ENCODE results near the gene MXRA7.
"Not testable (repeated sequence)": the region's sequence is repeated elsewhere in the genome, so short reads cannot be mapped to it uniquely, and the experiment has no call there.

The MXRA7 gene

GRCh38 chr17:76735006-76735405, 24.2 kb upstream of the MXRA7 start:
- DNase-seq: no peak

- no peak for DNase-seq
Measured at GRCh38 chr17:76734080-76734840, 23.5 kb upstream of the MXRA7 start.

GRCh38 chr17:76733618-76733957, 22.8 kb upstream of the MXRA7 start:
- no peak for DNase-seq

GRCh38 chr17:76732734-76733617, 22.2 kb upstream of the MXRA7 start:
- no peak for DNase-seq

- not testable (repeated sequence) for DNase-seq
Measured at GRCh38 chr17:76731800-76732733, 21.3 kb upstream of the MXRA7 start.

GRCh38 chr17:76727745-76728456, 17.1 kb upstream of the MXRA7 start:
- DNase-seq: no peak

GRCh38 chr17:76726776-76727718, 16.3 kb upstream of the MXRA7 start, which contains the start of gene METTL23:
Gene METTL23 (plus strand): TSS chr17:76726839. CDS start chr17:76729711, 2,872 bp downstream.
- DNase-seq: peak; percentile 69

- peak; percentile 95 for DNase-seq
Measured at GRCh38 chr17:76726231-76726775, 15.5 kb upstream of the MXRA7 start, which contains the start of gene JMJD6. Gene JMJD6 (minus strand): TSS chr17:76726606. CDS start chr17:76726475, 131 bp downstream.

GRCh38 chr17:76725580-76726230, 14.9 kb upstream of the MXRA7 start:
- peak; percentile 49 for DNase-seq

GRCh38 chr17:76723812-76724211, 13.0 kb upstream of the MXRA7 start:
- no peak for DNase-seq

- not testable (repeated sequence) for DNase-seq
Measured at GRCh38 chr17:76722977-76723376, 12.2 kb upstream of the MXRA7 start.

- no peak for DNase-seq
Measured at GRCh38 chr17:76722279-76722678, 11.5 kb upstream of the MXRA7 start.

- no peak for DNase-seq
Measured at GRCh38 chr17:76721463-76721862, 10.7 kb upstream of the MXRA7 start.

GRCh38 chr17:76720941-76721340, 10.2 kb upstream of the MXRA7 start:
- DNase-seq: no peak

- DNase-seq: no peak
Measured at GRCh38 chr17:76720211-76720610, 9.4 kb upstream of the MXRA7 start.

GRCh38 chr17:76718516-76718915, 7.8 kb upstream of the MXRA7 start:
- DNase-seq: no peak

GRCh38 chr17:76716839-76717215, 6.1 kb upstream of the MXRA7 start:
- no peak for DNase-seq

- DNase-seq: no peak
Measured at GRCh38 chr17:76716146-76716838, 5.5 kb upstream of the MXRA7 start.

- no peak for DNase-seq
Measured at GRCh38 chr17:76715496-76715830, 4.7 kb upstream of the MXRA7 start.
